GM19438 (cell line): ENCODE results near the gene ERCC4.

ENCODE experiments used
- ATAC-seq: cut with Tn5 transposase; IDR thresholded peaks from one replicate; pipeline ENCODE4 v1.9.1; 2021; ENCODE audit warnings: low read depth; ENCODE audit not compliant: unreplicated experiment

Gene ERCC4

GRCh38 chr16:13988038-13988437, 68.1 kb downstream of the ERCC4 start:
- ATAC-seq = no peak

GRCh38 chr16:13992322-13992721, 72.4 kb downstream of the ERCC4 start:
- no peak for ATAC-seq

GRCh38 chr16:13992976-13993375, 73.0 kb downstream of the ERCC4 start:
- ATAC-seq = no peak

- ATAC-seq = no peak
Observed at GRCh38 chr16:13994239-13995106, 74.5 kb downstream of the ERCC4 start.

GRCh38 chr16:13995194-13995593, 75.2 kb downstream of the ERCC4 start:
- ATAC-seq = no peak

GRCh38 chr16:13996778-13997288, 76.9 kb downstream of the ERCC4 start:
- no peak for ATAC-seq

- no peak for ATAC-seq
Observed at GRCh38 chr16:13997526-13997925, 77.6 kb downstream of the ERCC4 start.

GRCh38 chr16:13997933-13998332, 78.0 kb downstream of the ERCC4 start:
- ATAC-seq = peak; percentile 88

GRCh38 chr16:13999071-13999894, 79.3 kb downstream of the ERCC4 start:
- no peak for ATAC-seq

- ATAC-seq = no peak
Observed at GRCh38 chr16:13999895-14000425, 80.0 kb downstream of the ERCC4 start.

- ATAC-seq = no peak
Observed at GRCh38 chr16:14001521-14001920, 81.6 kb downstream of the ERCC4 start.
